Measurements from ENCODE around the gene PAH. TPM values are rescaled to one million over a fixed set of nuclear protein-coding genes. Genes with fewer than 3 reads are reported as not detected.

The PAH gene
- total RNA-seq, 4 donors from 2014 or later = not detected

- no peaks in the 10 kb centered on the region for H3K36me3 ChIP-seq
- H3K27ac ChIP-seq = no peak overlapping the region
- WGBS, 2 donors = 24 to 25% methylated on average over 14 of the region's 14 CpGs
- TF ChIP-seq CTCF (IDR thresholded peaks at IDR 0.05) (no peak), POLR2A (IDR thresholded peaks at IDR 0.05) (no peak)
- intact Hi-C loops (cut with DNase I) = no loop called here
- peaks cover 10 to 34% (median 13%) of the 10 kb centered on the region in 3 donors for H3K4me1 ChIP-seq
- DNase-seq = no peak
- H3K27me3 ChIP-seq = peaks cover 0 to 100% (median 35%) of the 10 kb centered on the region in 4 donors
- no peak overlapping the region for H3K4me3 ChIP-seq
- H3K9me3 ChIP-seq = peaks cover 0 to 11% (median 7%) of the 10 kb centered on the region in 3 donors
Observed at GRCh38 chr12:102959391-102959790, 42.3 kb upstream of the PAH start.

- intact Hi-C loops (cut with DNase I) = no loop called here
- DNase-seq = no peak
- Histone ChIP-seq H3K27me3 (peaks cover 0 to 100% (median 30%) of the 10 kb centered on the region in 4 donors), H3K27ac (no peak overlapping the region), H3K36me3 (no peaks in the 10 kb centered on the region), H3K9me3 (peaks cover 0 to 8% (median 7%) of the 10 kb centered on the region in 3 donors), H3K4me1 (peaks cover 10 to 34% (median 13%) of the 10 kb centered on the region in 3 donors), H3K4me3 (peak overlapping the region in 3 of 4 donors; percentile 19 to 59 (median 40))
- TF ChIP-seq POLR2A (IDR thresholded peaks at IDR 0.05) (no peak), CTCF (IDR thresholded peaks at IDR 0.05) (no peak)
- 5 to 9% methylated on average over 3 to 14 of the region's 15 CpGs for WGBS, 2 donors
Observed at GRCh38 chr12:102958830-102959176, 41.8 kb upstream of the PAH start.

GRCh38 chr12:102958073-102958829, 41.2 kb upstream of the PAH start:
- no peak for TF ChIP-seq POLR2A (IDR thresholded peaks at IDR 0.05)
- no peak for TF ChIP-seq CTCF (IDR thresholded peaks at IDR 0.05)
- WGBS, 2 donors = 0 to 8% methylated on average over 19 to 30 of the region's 83 CpGs
- Histone ChIP-seq H3K36me3 (no peaks in the 10 kb centered on the region), H3K27ac (no peak overlapping the region), H3K4me1 (peaks cover 10 to 34% (median 13%) of the 10 kb centered on the region in 3 donors), H3K27me3 (peaks cover 0 to 100% (median 26%) of the 10 kb centered on the region in 4 donors), H3K4me3 (peak overlapping the region; percentile 16 to 59 (median 30)), H3K9me3 (peaks cover 0 to 3% (median 1%) of the 10 kb centered on the region in 3 donors)
- intact Hi-C loops (cut with DNase I) = no loop called here
- DNase-seq = no peak

GRCh38 chr12:102957339-102958050, 40.5 kb upstream of the PAH start, which contains the start of gene ASCL1:
TSS of gene ASCL1 (plus strand) at chr12:102957674. CDS start at chr12:102958245, 571 bp downstream.
- Histone ChIP-seq H3K36me3 (no peaks in the 10 kb centered on the region), H3K27ac (no peak within 1 kb of the TSS), H3K4me3 (peak within 1 kb of the TSS; percentile 16 to 59 (median 30)), H3K4me1 (peaks cover 10 to 34% (median 13%) of the 10 kb centered on the region in 3 donors), H3K9me3 (no peaks in the 10 kb centered on the region), H3K27me3 (peaks cover 0 to 100% (median 25%) of the 10 kb centered on the region in 4 donors)
- no peak for DNase-seq
- WGBS, 2 donors = 0 to 1% methylated on average over 34 of the region's 52 CpGs
- intact Hi-C loops (cut with DNase I) = no loop called here
- no peak for TF ChIP-seq POLR2A (IDR thresholded peaks at IDR 0.05)
- TF ChIP-seq CTCF (IDR thresholded peaks at IDR 0.05) = no peak
